WI38 (cell line): ENCODE data around the gene STOML3.

Experiments
- H3K4me3 ChIP-seq: 2 replicates; pipeline ENCODE4 v1.5.1; 2011; ENCODE audit warnings: low read depth, mild to moderate bottlenecking, control low read depth, low read length
- CTCF ChIP-seq: IDR thresholded peaks from 2 replicates; pipeline ENCODE4 v1.5.1; 2012; ENCODE audit warnings: low read depth, mild to moderate bottlenecking, control low read depth, low read length

STOML3 gene

DNA sequence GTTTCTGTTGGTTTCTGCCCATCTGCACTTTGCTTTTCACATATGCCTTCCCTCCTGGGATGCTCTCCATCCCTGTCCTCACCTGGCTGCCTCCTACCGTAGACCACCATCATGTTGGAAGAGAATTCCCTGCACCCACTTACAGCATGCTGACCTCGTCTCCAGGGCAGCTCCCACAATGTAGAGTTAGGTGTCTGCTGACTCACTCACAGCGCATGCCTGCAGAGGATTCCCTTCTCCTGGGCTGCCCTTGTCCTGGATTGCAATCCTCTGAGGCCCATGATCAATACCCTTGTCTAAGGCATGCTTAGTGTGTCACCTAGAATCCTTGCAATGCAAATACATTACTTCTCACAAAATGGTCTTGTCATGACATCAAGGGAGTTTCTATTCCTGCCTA is 43.6 kb downstream of the STOML3 start:
- no peak for TF ChIP-seq CTCF
- no peak overlapping the region for H3K4me3 ChIP-seq

DNA sequence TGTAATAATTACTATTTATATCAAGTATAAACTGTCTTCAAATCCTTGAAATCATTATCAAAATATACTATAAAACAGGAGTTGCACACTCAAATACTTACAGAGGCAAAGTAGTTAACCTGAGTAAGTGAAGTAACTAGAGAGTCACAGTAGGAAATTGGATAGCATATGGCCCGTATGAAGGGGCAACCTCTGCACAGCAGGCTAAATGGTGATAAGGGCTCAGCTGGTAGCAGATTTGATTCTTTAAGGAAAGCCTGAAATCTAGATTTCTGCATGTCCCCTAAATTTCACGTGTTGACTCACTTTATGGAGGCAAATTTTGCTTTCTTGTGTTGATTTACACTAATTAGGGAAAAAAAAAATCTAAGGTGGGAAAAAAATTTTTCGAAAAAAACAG is 46.4 kb downstream of the STOML3 start:
- TF ChIP-seq CTCF = no peak
- H3K4me3 ChIP-seq = no peak overlapping the region

DNA sequence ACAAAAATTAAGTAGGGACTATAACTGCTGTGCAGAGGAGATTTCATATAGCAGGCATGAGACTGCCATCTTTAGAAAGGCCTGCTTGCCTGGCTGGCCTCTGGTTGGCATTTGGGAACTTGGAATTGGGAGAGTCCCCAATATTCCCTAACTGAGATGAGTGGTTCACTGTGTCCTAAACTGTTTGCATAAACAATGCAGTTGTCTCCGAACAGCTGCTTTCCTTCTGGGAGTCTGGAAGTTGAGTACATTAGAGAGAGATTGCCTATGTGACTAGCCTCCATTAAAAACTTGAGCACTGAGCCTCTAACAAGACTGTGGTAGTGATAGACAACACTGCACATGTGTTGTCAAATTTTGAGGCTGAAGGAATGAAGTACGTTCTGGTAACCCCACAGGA is 47.4 kb downstream of the STOML3 start:
- no peak overlapping the region for H3K4me3 ChIP-seq

GRCh38 chr13:38941353-38941945 is 49.2 kb downstream of the STOML3 start:
- no peak overlapping the region for H3K4me3 ChIP-seq
- TF ChIP-seq CTCF = no peak

More for the DNA sequence above, 47.4 kb downstream of the STOML3 start:
- no peak for TF ChIP-seq CTCF

GRCh38 chr13:38933786-38934185 is 56.8 kb downstream of the STOML3 start:
- H3K4me3 ChIP-seq = no peak overlapping the region
- TF ChIP-seq CTCF = no peak

DNA sequence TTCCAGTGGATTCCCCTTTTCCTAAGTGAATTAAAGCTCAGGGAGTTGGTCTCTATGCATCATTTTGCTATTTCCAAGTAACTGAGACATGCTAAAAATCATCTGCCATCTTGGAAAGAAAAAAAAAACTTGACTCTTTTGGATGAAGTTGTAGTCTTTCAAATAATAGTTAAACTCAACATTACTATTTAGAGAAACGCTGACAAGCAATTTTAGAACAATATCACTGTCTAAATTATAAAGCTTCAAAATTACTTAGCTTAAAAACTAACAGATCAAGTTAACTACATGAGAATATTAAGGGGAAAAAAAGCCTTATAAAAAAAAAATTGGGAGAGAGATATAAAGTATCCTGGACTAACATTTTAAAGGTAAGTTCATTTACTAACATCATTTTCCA is 68.5 kb downstream of the STOML3 start:
- no peak for TF ChIP-seq CTCF
- no peak overlapping the region for H3K4me3 ChIP-seq

GRCh38 chr13:38921081-38921480 is 69.5 kb downstream of the STOML3 start:
- no peak overlapping the region for H3K4me3 ChIP-seq
- no peak for TF ChIP-seq CTCF
